ENCODE data around the gene DMRT1. TPM values are rescaled to one million over a fixed set of nuclear protein-coding genes. Genes with fewer than 3 reads are reported as not detected.

Gene DMRT1
- total RNA-seq, 1 experiment from 2014 or later: 0.47 TPM

- no peaks in the 10 kb centered on the region for H3K36me3 ChIP-seq (ENCODE audit: control insufficient read depth in 1 of 2, insufficient read depth in 2 of 2, low read length in 2 of 2)
- no peak overlapping the region for H3K9ac ChIP-seq (ENCODE audit: low read length)
- no TSS peak for BruUV-seq (replicated peaks)
- no peak for TF ChIP-seq CEBPB (IDR thresholded peaks at IDR 0.05; ENCODE audit: low read depth)
- TF ChIP-seq, protein P1, sequence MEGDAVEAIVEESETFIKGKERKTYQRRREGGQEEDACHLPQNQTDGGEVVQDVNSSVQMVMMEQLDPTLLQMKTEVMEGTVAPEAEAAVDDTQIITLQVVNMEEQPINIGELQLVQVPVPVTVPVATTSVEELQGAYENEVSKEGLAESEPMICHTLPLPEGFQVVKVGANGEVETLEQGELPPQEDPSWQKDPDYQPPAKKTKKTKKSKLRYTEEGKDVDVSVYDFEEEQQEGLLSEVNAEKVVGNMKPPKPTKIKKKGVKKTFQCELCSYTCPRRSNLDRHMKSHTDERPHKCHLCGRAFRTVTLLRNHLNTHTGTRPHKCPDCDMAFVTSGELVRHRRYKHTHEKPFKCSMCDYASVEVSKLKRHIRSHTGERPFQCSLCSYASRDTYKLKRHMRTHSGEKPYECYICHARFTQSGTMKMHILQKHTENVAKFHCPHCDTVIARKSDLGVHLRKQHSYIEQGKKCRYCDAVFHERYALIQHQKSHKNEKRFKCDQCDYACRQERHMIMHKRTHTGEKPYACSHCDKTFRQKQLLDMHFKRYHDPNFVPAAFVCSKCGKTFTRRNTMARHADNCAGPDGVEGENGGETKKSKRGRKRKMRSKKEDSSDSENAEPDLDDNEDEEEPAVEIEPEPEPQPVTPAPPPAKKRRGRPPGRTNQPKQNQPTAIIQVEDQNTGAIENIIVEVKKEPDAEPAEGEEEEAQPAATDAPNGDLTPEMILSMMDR (IDR thresholded peaks at IDR 0.05 in 2 of 3, conservative IDR thresholded peaks at IDR 0.05 in 1 of 3; ENCODE audit: borderline replicate concordance in 1 of 3, insufficient read depth in 1 of 3, low read depth in 2 of 3, low read length in 2 of 3): no peak
- no peak for TF ChIP-seq ATF3 (IDR thresholded peaks at IDR 0.05)
- TF ChIP-seq REST (IDR thresholded peaks at IDR 0.05; ENCODE audit: low read depth): no peak
- TF ChIP-seq YY1 (IDR thresholded peaks at IDR 0.05; ENCODE audit: extremely low read depth, insufficient replicate concordance, low read depth, low read length): no peak
- no peak for TF ChIP-seq ZBTB33 (IDR thresholded peaks at IDR 0.05; ENCODE audit: extremely low read depth, insufficient replicate concordance, low read length)
- no peak for TF ChIP-seq EZH2phosphoT487 (IDR thresholded peaks at IDR 0.05; ENCODE audit: borderline replicate concordance)
- TF ChIP-seq FOSL1 (IDR thresholded peaks at IDR 0.05; ENCODE audit: low read depth): no peak
- no peak for TF ChIP-seq ZFX (IDR thresholded peaks at IDR 0.05)
- no peak for TF ChIP-seq CBX3 (IDR thresholded peaks at IDR 0.05; ENCODE audit: low read depth)
- no peak for TF ChIP-seq TCF7L2 (IDR thresholded peaks at IDR 0.05; ENCODE audit: borderline replicate concordance, extremely low read depth, insufficient read depth, insufficient read length)
- no peak for TF ChIP-seq SP1 (IDR thresholded peaks at IDR 0.05; ENCODE audit: low read depth)
- TF ChIP-seq POLR2AphosphoS5 (IDR thresholded peaks at IDR 0.05; ENCODE audit: low read depth, low read length): no peak
- TF ChIP-seq EZH2 (IDR thresholded peaks at IDR 0.05): no peak
- TF ChIP-seq JUND (IDR thresholded peaks at IDR 0.05): no peak
- no peak for TF ChIP-seq EGR1 (IDR thresholded peaks at IDR 0.05; ENCODE audit: low read depth)
- no peak for TF ChIP-seq POLR2A (IDR thresholded peaks at IDR 0.05; ENCODE audit: borderline replicate concordance, extremely low read depth, insufficient read depth, insufficient read length)
- no peak for TF ChIP-seq SIN3A (IDR thresholded peaks at IDR 0.05; ENCODE audit: low read depth)
- TF ChIP-seq ZNF274 (IDR thresholded peaks at IDR 0.05; ENCODE audit: low read depth, low read length): no peak
- TF ChIP-seq ELF1 (IDR thresholded peaks at IDR 0.05; ENCODE audit: borderline replicate concordance, low read depth): no peak
- intact Hi-C loops (cut with micrococcal nuclease): no loop called here
- ChIA-PET POLR2A (no interaction called here), CTCF (no interaction called here), RAD21 (ENCODE audit: low non-redundant PET in 1 of 2, low total read pairs in 2 of 2, uncharacterized antibody in 2 of 2, unreplicated experiment in 2 of 2) (no interaction called here)
- H3K27ac ChIP-seq (ENCODE audit: low read depth, low read length): no peak overlapping the region
- H3K4me2 ChIP-seq (ENCODE audit: low read length): no peak overlapping the region
- ATAC-seq (no peak), DNase-seq (ENCODE audit: low read depth, low spot score) (no peak)
- H3K79me2 ChIP-seq (ENCODE audit: insufficient read depth, low read length): no peaks in the 10 kb centered on the region
- H3K27me3 ChIP-seq (ENCODE audit: insufficient read depth, low read length): no peaks in the 10 kb centered on the region
- H3K9me3 ChIP-seq (ENCODE audit: control insufficient read depth in 1 of 2, insufficient read depth in 1 of 2, low read depth in 1 of 2, low read length in 2 of 2): no peaks in the 10 kb centered on the region
- H3K4me3 ChIP-seq (replicated peaks in 1 of 2; ENCODE audit: low read depth in 1 of 2, low read length in 2 of 2): no peak overlapping the region
- H2AFZ ChIP-seq (ENCODE audit: low read depth, low read length, poor library complexity, severe bottlenecking): no peak overlapping the region
- H3K9me2 ChIP-seq (ENCODE audit: insufficient read depth): no peaks in the 10 kb centered on the region
- H4K20me1 ChIP-seq (ENCODE audit: insufficient read depth): no peaks in the 10 kb centered on the region
- H3K4me1 ChIP-seq (ENCODE audit: control insufficient read depth in 1 of 2, insufficient read depth in 2 of 2, low read length in 2 of 2): no peaks in the 10 kb centered on the region
Observed at GRCh38 chr9:1014225-1014624, 172.7 kb downstream of the DMRT1 start.
